ENCODE data around the gene SLC7A6.

SLC7A6 gene

GRCh38 chr16:68290450-68290849 is 26.1 kb downstream of the SLC7A6 start:
- H3K36me3 ChIP-seq (ENCODE audit: control insufficient read depth, insufficient read depth, low read length) = peaks cover 20% of the 10 kb centered on the region
- no peaks in the 10 kb centered on the region for H3K27me3 ChIP-seq (ENCODE audit: insufficient read depth, low read length, poor library complexity)
- no peak overlapping the region for H3K4ac ChIP-seq (ENCODE audit: low read depth, low read length)
- H3K56ac ChIP-seq (ENCODE audit: low read length) = no peak overlapping the region
- DNase-seq = no peak
- H3K79me1 ChIP-seq (ENCODE audit: low read length) = peaks cover 6% of the 10 kb centered on the region
- H3K4me1 ChIP-seq (ENCODE audit: control insufficient read depth, low read depth, low read length) = peaks cover 2% of the 10 kb centered on the region
- no peak overlapping the region for H3K18ac ChIP-seq (ENCODE audit: low read length)
- no peak overlapping the region for H4K5ac ChIP-seq (ENCODE audit: low read length)
- no peak overlapping the region for H3K23ac ChIP-seq (ENCODE audit: low read length)
- H2BK5ac ChIP-seq (ENCODE audit: low read length) = no peak overlapping the region
- H2BK120ac ChIP-seq (ENCODE audit: low read depth, low read length) = no peak overlapping the region
- no CpG with 5 or more reads among the region's 6 CpGs for WGBS (ENCODE audit: extremely low coverage, insufficient coverage, low lambda C conversion rate)
- H2BK15ac ChIP-seq (replicated peaks; ENCODE audit: low read depth) = no peak overlapping the region
- no peaks in the 10 kb centered on the region for H3K79me2 ChIP-seq (ENCODE audit: control insufficient read depth, insufficient read depth, low read length)
- H4K8ac ChIP-seq (ENCODE audit: low read depth, low read length) = no peak overlapping the region
- H2AK5ac ChIP-seq (ENCODE audit: low read length) = no peak overlapping the region
- no peak overlapping the region for H3K9ac ChIP-seq (ENCODE audit: low read length)
- no peak overlapping the region for H3K4me2 ChIP-seq (ENCODE audit: low read length)
- no peak overlapping the region for H3K27ac ChIP-seq (ENCODE audit: low read depth, low read length)
- no peak overlapping the region for H3K4me3 ChIP-seq (ENCODE audit: low read length)

- Histone ChIP-seq H2BK15ac (replicated peaks; ENCODE audit: low read depth) (no peak overlapping the region), H2BK120ac (ENCODE audit: low read depth, low read length) (no peak overlapping the region), H3K79me2 (ENCODE audit: control insufficient read depth, insufficient read depth, low read length) (no peaks in the 10 kb centered on the region), H3K4me3 (ENCODE audit: low read length) (no peak overlapping the region), H3K4me2 (ENCODE audit: low read length) (no peak overlapping the region), H3K4ac (ENCODE audit: low read depth, low read length) (no peak overlapping the region), H4K8ac (ENCODE audit: low read depth, low read length) (no peak overlapping the region), H3K23ac (ENCODE audit: low read length) (no peak overlapping the region), H4K5ac (ENCODE audit: low read length) (no peak overlapping the region), H2AK5ac (ENCODE audit: low read length) (no peak overlapping the region), H3K79me1 (ENCODE audit: low read length) (peaks cover 2% of the 10 kb centered on the region), H3K56ac (ENCODE audit: low read length) (no peak overlapping the region), H3K27ac (ENCODE audit: low read depth, low read length) (no peak overlapping the region), H3K36me3 (ENCODE audit: control insufficient read depth, insufficient read depth, low read length) (peaks cover 20% of the 10 kb centered on the region), H3K18ac (ENCODE audit: low read length) (no peak overlapping the region), H3K27me3 (ENCODE audit: insufficient read depth, low read length, poor library complexity) (no peaks in the 10 kb centered on the region), H2BK5ac (ENCODE audit: low read length) (no peak overlapping the region), H3K4me1 (ENCODE audit: control insufficient read depth, low read depth, low read length) (peaks cover 2% of the 10 kb centered on the region), H3K9ac (ENCODE audit: low read length) (no peak overlapping the region)
- no CpG with 5 or more reads among the region's 4 CpGs for WGBS (ENCODE audit: extremely low coverage, insufficient coverage, low lambda C conversion rate)
- no peak for DNase-seq
Observed at GRCh38 chr16:68291227-68291626, 26.9 kb downstream of the SLC7A6 start.

DNA sequence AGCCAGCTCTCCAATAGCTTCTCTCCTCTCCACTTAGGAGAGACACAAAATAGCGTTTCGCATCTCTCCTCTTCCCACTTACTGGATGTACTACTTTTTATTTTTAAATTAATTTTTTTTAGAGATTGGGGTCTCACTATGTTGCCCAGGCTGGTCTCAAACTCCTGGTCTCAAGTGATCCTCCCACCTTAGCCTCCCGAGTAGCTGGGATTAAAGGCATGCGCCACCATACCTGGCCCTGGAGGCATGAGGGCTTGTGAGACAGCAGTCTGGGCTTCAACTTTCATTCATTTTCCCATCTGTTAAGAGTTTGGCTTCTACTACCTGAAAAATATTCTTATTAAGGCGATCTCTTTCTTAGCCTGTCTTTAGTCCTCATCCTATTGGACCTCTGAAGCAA is 28.1 kb downstream of the SLC7A6 start:
- H2AK5ac ChIP-seq (ENCODE audit: low read length) = no peak overlapping the region
- H3K4me1 ChIP-seq (ENCODE audit: control insufficient read depth, low read depth, low read length) = peaks cover 2% of the 10 kb centered on the region
- no peak overlapping the region for H3K4ac ChIP-seq (ENCODE audit: low read depth, low read length)
- no peak overlapping the region for H2BK15ac ChIP-seq (replicated peaks; ENCODE audit: low read depth)
- peaks cover 2% of the 10 kb centered on the region for H3K79me1 ChIP-seq (ENCODE audit: low read length)
- H3K27me3 ChIP-seq (ENCODE audit: insufficient read depth, low read length, poor library complexity) = no peaks in the 10 kb centered on the region
- WGBS (ENCODE audit: extremely low coverage, insufficient coverage, low lambda C conversion rate) = no CpG with 5 or more reads among the region's 5 CpGs
- H3K4me2 ChIP-seq (ENCODE audit: low read length) = no peak overlapping the region
- DNase-seq = no peak
- no peaks in the 10 kb centered on the region for H3K79me2 ChIP-seq (ENCODE audit: control insufficient read depth, insufficient read depth, low read length)
- no peak overlapping the region for H3K18ac ChIP-seq (ENCODE audit: low read length)
- H3K56ac ChIP-seq (ENCODE audit: low read length) = no peak overlapping the region
- no peak overlapping the region for H2BK120ac ChIP-seq (ENCODE audit: low read depth, low read length)
- no peak overlapping the region for H3K4me3 ChIP-seq (ENCODE audit: low read length)
- H3K36me3 ChIP-seq (ENCODE audit: control insufficient read depth, insufficient read depth, low read length) = peaks cover 22% of the 10 kb centered on the region
- H4K5ac ChIP-seq (ENCODE audit: low read length) = no peak overlapping the region
- no peak overlapping the region for H3K27ac ChIP-seq (ENCODE audit: low read depth, low read length)
- no peak overlapping the region for H4K8ac ChIP-seq (ENCODE audit: low read depth, low read length)
- H3K23ac ChIP-seq (ENCODE audit: low read length) = no peak overlapping the region
- no peak overlapping the region for H2BK5ac ChIP-seq (ENCODE audit: low read length)
- H3K9ac ChIP-seq (ENCODE audit: low read length) = no peak overlapping the region

GRCh38 chr16:68296291-68296690 is 32.0 kb downstream of the SLC7A6 start:
- no peak for DNase-seq
- H2BK5ac ChIP-seq (ENCODE audit: low read length) = no peak overlapping the region
- H4K5ac ChIP-seq (ENCODE audit: low read length) = no peak overlapping the region
- H2AK5ac ChIP-seq (ENCODE audit: low read length) = no peak overlapping the region
- H3K79me1 ChIP-seq (ENCODE audit: low read length) = no peaks in the 10 kb centered on the region
- H3K27me3 ChIP-seq (ENCODE audit: insufficient read depth, low read length, poor library complexity) = no peaks in the 10 kb centered on the region
- no peaks in the 10 kb centered on the region for H3K4me1 ChIP-seq (ENCODE audit: control insufficient read depth, low read depth, low read length)
- H3K36me3 ChIP-seq (ENCODE audit: control insufficient read depth, insufficient read depth, low read length) = peaks cover 28% of the 10 kb centered on the region
- no peak overlapping the region for H3K4me3 ChIP-seq (ENCODE audit: low read length)
- H3K27ac ChIP-seq (ENCODE audit: low read depth, low read length) = no peak overlapping the region
- no peak overlapping the region for H3K56ac ChIP-seq (ENCODE audit: low read length)
- WGBS (ENCODE audit: extremely low coverage, insufficient coverage, low lambda C conversion rate) = no CpG with 5 or more reads among the region's 12 CpGs
- no peaks in the 10 kb centered on the region for H3K79me2 ChIP-seq (ENCODE audit: control insufficient read depth, insufficient read depth, low read length)
- H3K23ac ChIP-seq (ENCODE audit: low read length) = no peak overlapping the region
- H3K18ac ChIP-seq (ENCODE audit: low read length) = no peak overlapping the region
- no peak overlapping the region for H2BK120ac ChIP-seq (ENCODE audit: low read depth, low read length)
- no peak overlapping the region for H2BK15ac ChIP-seq (replicated peaks; ENCODE audit: low read depth)
- no peak overlapping the region for H3K4ac ChIP-seq (ENCODE audit: low read depth, low read length)
- no peak overlapping the region for H3K4me2 ChIP-seq (ENCODE audit: low read length)
- H3K9ac ChIP-seq (ENCODE audit: low read length) = no peak overlapping the region
- no peak overlapping the region for H4K8ac ChIP-seq (ENCODE audit: low read depth, low read length)

DNA sequence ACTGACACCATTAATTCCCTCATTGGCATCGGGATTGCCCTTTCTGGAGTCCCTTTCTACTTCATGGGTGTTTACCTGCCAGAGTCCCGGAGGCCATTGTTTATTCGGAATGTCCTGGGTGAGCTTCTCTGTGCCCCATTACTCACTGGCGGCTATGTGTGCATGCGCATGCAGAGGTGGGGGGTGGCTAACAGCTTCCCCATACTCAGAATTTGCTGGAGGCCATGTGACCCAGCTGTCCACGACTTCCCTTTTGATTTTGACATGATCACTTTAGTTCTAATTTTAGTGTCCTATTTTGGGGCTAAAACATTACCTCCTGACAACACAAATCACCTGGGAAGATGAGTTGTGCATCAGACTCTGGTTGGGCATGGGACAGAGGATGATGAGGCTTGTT is 32.4 kb downstream of the SLC7A6 start:
- H3K79me1 ChIP-seq (ENCODE audit: low read length) = no peaks in the 10 kb centered on the region
- H3K79me2 ChIP-seq (ENCODE audit: control insufficient read depth, insufficient read depth, low read length) = no peaks in the 10 kb centered on the region
- no peak overlapping the region for H2AK5ac ChIP-seq (ENCODE audit: low read length)
- H3K23ac ChIP-seq (ENCODE audit: low read length) = no peak overlapping the region
- H3K36me3 ChIP-seq (ENCODE audit: control insufficient read depth, insufficient read depth, low read length) = peaks cover 24% of the 10 kb centered on the region
- H3K4ac ChIP-seq (ENCODE audit: low read depth, low read length) = no peak overlapping the region
- H3K4me1 ChIP-seq (ENCODE audit: control insufficient read depth, low read depth, low read length) = no peaks in the 10 kb centered on the region
- H3K27me3 ChIP-seq (ENCODE audit: insufficient read depth, low read length, poor library complexity) = no peaks in the 10 kb centered on the region
- H4K5ac ChIP-seq (ENCODE audit: low read length) = no peak overlapping the region
- WGBS (ENCODE audit: extremely low coverage, insufficient coverage, low lambda C conversion rate) = no CpG with 5 or more reads among the region's 6 CpGs
- H2BK15ac ChIP-seq (replicated peaks; ENCODE audit: low read depth) = no peak overlapping the region
- no peak overlapping the region for H3K56ac ChIP-seq (ENCODE audit: low read length)
- DNase-seq = no peak
- H4K8ac ChIP-seq (ENCODE audit: low read depth, low read length) = no peak overlapping the region
- no peak overlapping the region for H3K4me2 ChIP-seq (ENCODE audit: low read length)
- no peak overlapping the region for H3K18ac ChIP-seq (ENCODE audit: low read length)
- no peak overlapping the region for H3K27ac ChIP-seq (ENCODE audit: low read depth, low read length)
- no peak overlapping the region for H2BK120ac ChIP-seq (ENCODE audit: low read depth, low read length)
- no peak overlapping the region for H3K4me3 ChIP-seq (ENCODE audit: low read length)
- no peak overlapping the region for H2BK5ac ChIP-seq (ENCODE audit: low read length)
- H3K9ac ChIP-seq (ENCODE audit: low read length) = no peak overlapping the region

GRCh38 chr16:68297908-68298307 is 33.6 kb downstream of the SLC7A6 start:
- Histone ChIP-seq H3K4me2 (ENCODE audit: low read length) (no peak overlapping the region), H2BK5ac (ENCODE audit: low read length) (no peak overlapping the region), H3K23ac (ENCODE audit: low read length) (no peak overlapping the region), H4K8ac (ENCODE audit: low read depth, low read length) (no peak overlapping the region), H3K79me2 (ENCODE audit: control insufficient read depth, insufficient read depth, low read length) (no peaks in the 10 kb centered on the region), H3K27ac (ENCODE audit: low read depth, low read length) (no peak overlapping the region), H3K18ac (ENCODE audit: low read length) (no peak overlapping the region), H2AK5ac (ENCODE audit: low read length) (no peak overlapping the region), H3K56ac (ENCODE audit: low read length) (no peak overlapping the region), H3K4ac (ENCODE audit: low read depth, low read length) (no peak overlapping the region), H4K5ac (ENCODE audit: low read length) (no peak overlapping the region), H3K27me3 (ENCODE audit: insufficient read depth, low read length, poor library complexity) (no peaks in the 10 kb centered on the region), H2BK120ac (ENCODE audit: low read depth, low read length) (no peak overlapping the region), H3K4me1 (ENCODE audit: control insufficient read depth, low read depth, low read length) (no peaks in the 10 kb centered on the region), H3K9ac (ENCODE audit: low read length) (no peak overlapping the region), H3K79me1 (ENCODE audit: low read length) (no peaks in the 10 kb centered on the region), H3K4me3 (ENCODE audit: low read length) (no peak overlapping the region), H2BK15ac (replicated peaks; ENCODE audit: low read depth) (no peak overlapping the region), H3K36me3 (ENCODE audit: control insufficient read depth, insufficient read depth, low read length) (peaks cover 23% of the 10 kb centered on the region)
- no CpG with 5 or more reads among the region's 3 CpGs for WGBS (ENCODE audit: extremely low coverage, insufficient coverage, low lambda C conversion rate)
- no peak for DNase-seq

Data from mesendoderm (in vitro differentiated cells).